GM19395 (cell line): Measurements from ENCODE around the gene ANXA4.

Source experiments
- ATAC-seq: cut with Tn5 transposase; IDR thresholded peaks from one replicate; pipeline ENCODE4 v1.9.1; 2021; ENCODE audit warnings: mild to moderate bottlenecking, moderate library complexity; ENCODE audit not compliant: unreplicated experiment

Gene ANXA4

DNA sequence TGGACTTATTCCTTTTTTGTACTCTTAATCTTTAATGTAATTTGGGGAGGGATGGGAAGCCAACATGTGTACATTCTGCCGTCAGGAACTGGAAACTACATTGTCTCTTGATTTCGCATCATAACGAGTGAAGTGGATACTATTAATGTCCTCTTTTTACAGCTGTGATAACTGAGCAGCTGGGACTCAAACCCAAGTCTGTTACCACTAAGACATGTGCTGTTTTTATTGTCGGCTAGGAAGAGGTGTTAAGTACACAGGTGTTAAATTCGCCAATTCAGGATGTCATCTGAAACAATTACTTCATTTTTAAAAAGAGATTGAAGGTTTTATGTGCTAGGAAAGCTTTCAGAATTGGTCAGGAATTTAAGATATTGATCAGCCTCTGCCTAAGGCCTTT, 94.4 kb downstream of the ANXA4 start:
- no peak for ATAC-seq

DNA sequence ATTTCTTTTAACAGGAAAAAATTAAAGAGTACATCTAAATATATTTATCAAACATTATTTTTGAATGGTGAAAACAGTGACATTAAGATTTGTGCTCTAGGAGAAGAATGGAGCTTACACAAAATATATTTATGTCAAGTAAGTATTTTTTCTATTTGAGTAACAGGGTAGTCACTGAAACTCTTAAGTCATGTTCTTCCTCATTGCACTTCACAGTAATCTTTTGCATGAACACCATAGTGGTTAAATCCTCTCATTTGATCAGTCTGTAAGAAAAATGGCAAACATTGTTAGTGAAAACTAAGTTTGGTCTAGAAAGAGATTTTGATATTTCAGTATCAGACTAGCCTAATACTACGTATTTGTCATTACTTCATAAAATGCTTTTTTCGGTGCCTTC, 95.6 kb downstream of the ANXA4 start:
- ATAC-seq: no peak

DNA sequence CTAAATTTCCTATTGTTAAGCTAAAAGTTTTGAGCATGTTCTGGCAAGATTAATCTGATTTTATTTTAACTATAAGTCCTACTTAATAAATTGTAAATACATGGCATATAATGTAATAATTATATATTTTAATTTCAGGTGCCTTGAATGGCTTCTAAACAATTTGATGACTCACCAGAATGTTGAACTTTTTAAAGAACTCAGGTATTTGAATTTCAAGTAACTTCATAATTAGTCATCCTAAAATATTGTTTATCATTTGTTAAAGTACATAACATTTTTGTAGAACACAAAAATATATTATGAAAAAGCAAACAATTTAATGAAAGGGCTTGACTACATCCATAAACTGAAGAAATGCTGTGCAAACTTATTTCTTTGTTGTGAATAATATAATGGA, 102.1 kb downstream of the ANXA4 start:
- no peak for ATAC-seq

DNA sequence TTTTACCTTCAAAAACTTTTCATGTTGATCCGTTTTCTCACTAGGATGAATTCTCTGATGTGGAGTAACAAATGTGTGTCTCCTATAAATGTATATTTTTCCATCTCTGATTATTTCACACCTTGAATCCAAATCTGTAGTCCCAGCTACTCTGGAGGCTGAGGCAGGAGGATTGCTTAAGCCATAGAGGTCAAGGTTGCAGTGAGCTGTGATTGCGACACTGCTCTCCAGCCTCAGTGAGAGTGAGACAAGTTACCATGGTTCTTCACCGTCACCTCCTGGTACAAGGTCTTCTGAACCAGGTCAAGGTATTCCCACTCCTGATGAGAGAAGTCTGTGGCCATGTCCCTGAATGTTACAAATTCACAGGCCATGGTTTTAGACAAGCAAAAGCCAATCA, 102.6 kb downstream of the ANXA4 start:
- no peak for ATAC-seq

DNA sequence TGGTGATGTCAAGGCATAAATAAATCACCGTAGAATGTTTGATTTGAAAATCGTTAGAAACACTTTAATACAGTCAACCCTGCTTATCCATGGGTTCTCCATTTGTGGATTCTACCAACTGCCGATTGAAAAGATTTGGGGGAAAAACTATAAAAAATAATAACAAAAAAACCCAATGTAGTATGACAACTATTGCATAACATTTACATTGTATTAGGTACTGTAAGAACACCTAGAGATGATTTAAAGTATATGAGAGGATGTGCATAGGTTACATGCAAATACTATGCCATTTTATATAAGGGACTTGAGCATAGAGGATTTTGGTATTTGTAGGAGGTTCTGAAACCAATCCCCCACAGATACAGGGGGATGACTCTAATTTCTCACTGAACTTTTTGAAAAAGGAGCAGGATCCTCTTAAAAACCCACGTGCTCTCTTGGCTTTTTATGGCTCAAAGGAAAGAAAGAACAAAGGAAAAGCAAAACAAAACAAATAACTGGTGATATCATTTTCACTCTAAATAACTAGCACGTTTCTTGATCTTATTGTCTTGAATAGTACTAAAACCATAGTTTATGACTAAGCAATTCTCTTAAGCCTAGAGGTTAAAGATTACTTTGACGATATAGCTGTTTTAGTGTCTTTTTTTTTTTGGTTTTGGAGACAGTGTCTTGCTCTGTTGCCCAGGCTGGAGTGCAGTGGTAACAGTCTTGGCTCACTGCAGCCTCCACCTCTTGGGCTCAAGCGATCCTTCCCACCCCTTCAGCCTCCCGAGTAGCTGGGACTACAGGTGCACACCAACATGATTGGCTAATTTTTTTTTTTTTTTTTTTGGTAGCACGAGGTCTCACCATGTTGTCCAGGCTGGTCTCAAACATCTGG, 104.5 kb downstream of the ANXA4 start:
- ATAC-seq: no peak

DNA sequence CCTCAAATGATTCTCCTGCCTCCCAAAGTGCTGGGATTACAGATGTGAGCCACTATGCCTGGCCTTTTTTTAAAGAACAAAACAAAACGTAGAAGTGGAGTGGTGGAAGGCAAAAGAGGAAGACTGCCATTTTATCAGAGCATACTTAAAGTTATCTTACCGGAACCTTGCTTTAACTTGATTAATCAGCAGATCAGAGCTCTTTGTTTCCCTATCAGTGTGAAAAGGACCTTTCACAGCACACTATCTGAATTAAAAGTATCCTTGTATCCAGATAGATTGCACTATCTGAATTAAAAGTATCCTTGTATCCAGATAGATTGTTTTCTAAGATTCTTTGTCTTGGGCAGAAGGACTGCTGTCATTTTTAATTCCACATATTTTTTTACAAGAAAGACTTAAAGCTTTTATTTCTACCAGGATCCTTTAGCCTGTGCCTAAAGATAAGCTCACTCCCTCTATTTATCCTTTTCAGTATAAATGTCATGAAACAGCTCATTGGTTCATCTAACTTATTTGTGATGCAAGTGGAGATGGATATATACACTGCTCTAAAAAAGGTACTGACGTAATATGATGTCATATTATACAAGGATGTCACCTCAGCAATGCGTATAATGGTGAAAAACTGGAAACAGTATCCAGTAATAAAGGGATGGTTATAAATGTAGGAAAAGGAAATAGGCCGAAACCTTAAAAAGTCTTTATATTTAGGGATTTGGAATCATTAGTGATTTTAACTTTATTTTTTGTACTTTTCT, 105.3 kb downstream of the ANXA4 start:
- ATAC-seq: no peak

DNA sequence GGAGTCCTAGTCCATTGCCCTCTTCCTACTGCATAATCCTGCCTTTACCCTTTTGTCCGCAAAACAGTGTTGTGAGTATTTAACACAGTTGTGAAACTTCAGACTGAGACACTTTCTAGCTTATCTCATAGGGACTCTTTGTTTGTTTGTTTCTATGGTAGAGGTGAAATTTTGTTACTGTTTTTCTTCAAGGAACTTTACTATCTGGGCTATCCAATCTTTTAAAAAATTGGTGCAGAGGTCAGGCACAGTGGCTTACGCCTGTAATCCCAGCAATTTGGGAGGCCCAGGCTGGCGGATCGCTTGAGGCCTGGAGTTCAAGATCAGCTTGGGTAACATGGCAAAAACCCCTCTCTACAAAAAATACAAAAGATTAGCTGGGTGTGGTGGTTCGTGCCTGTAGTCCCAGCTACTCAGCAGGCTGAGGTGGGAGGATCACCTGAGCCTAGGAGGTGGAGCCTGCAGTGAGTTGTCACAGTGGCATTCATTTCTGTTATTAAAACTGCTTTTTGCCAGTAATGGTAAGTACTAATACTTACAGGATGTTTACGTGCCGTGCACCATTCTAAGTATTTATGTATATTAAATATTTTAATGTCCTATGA, 106.4 kb downstream of the ANXA4 start:
- ATAC-seq: no peak

DNA sequence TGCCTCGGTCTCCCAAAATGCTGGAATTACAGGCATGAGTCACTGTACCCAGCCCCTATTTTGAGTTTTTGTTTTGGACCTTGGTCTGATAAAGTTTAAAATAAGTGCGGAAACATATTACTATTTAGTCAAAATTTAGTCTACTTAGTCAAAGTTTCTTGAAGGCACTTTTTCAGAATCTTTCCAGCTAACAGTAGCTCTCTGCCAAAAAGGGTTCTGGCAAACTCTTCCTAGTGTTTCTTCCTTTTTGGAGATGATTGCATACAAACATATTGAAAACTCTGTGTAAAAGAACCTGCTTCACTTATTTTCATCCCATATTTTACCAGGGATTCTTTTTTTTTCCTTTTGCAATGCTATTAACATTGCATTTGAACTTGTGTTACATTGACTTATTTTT, 116.3 kb downstream of the ANXA4 start:
- no peak for ATAC-seq

DNA sequence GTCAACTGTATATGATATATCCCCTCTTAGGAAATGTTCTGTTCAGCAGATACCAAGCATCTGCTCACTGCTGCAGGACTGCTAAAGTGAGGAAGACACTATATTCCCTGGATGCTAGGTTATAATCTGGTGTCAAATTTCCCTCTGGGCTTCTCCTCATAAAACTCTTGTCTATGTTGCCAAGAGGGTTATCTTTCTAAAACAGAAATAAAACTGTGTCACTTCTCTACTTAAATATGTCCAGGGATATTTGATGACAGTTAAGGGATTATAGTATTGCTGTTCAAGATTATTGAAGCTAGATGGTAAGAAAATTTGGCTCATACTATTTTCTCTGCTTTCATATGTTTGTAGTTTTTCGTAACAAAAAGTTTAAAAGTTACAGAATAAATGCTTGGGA, 121.4 kb downstream of the ANXA4 start:
- no peak for ATAC-seq
